Spleen (tissue), 11 donors: Measurements from ENCODE around the gene MFAP3L. TPM values are rescaled to one million over a fixed set of nuclear protein-coding genes. Genes with fewer than 3 reads are reported as not detected.
"Not testable (repeated sequence)": the region's sequence is repeated elsewhere in the genome, so short reads cannot be mapped to it uniquely, and the experiment has no call there.

Experiments
- DNase-seq: peaks from one replicate; pipeline ENCODE4 v3.0.0-alpha.2; 2020
- H3K27ac ChIP-seq, 8 donors: fragments of 200-600 bp; sonication (generic) in 7 of 8; 1 replicate in 4 of 8; 2 replicates in 4 of 8; pipeline versions ENCODE4 v1.5.0 to v1.8.0; 2016 to 2021; ENCODE audit warnings: inconsistent platforms in 4 of 8, mild to moderate bottlenecking in 4 of 8, moderate library complexity in 1 of 8
- H3K27me3 ChIP-seq, 7 donors: fragments of 200-600 bp; sonication (generic) in 6 of 7; replicated peaks in 1 of 7; 1 replicate in 4 of 7; 2 replicates in 3 of 7; pipeline versions ENCODE4 v1.5.0 to v1.8.0; 2016 to 2021; ENCODE audit warnings: inconsistent platforms in 3 of 7, mild to moderate bottlenecking in 1 of 7
- H3K36me3 ChIP-seq, 6 donors: fragments of 200-600 bp; sonication (generic) in 5 of 6; 1 replicate in 4 of 6; 2 replicates in 2 of 6; pipeline versions ENCODE4 v1.5.0 to v1.8.0; 2016 to 2021; ENCODE audit warnings: inconsistent platforms in 2 of 6
- H3K4me1 ChIP-seq, 6 donors: fragments of 200-600 bp; sonication (generic) in 5 of 6; 1 replicate in 3 of 6; 2 replicates in 3 of 6; pipeline versions ENCODE4 v1.5.0 to v1.8.0; 2016 to 2021; ENCODE audit warnings: inconsistent platforms in 3 of 6
- H3K4me3 ChIP-seq, 8 donors: fragments of 200-600 bp; sonication (generic) in 7 of 8; 1 replicate in 4 of 8; 2 replicates in 4 of 8; pipeline versions ENCODE4 v1.5.0 to v1.8.0; 2016 to 2021; ENCODE audit warnings: inconsistent platforms in 4 of 8, mild to moderate bottlenecking in 4 of 8, moderate library complexity in 2 of 8
- H3K9me3 ChIP-seq, 8 donors: fragments of 200-600 bp; sonication (generic) in 7 of 8; 1 replicate in 4 of 8; 2 replicates in 4 of 8; pipeline versions ENCODE4 v1.5.0 to v1.8.0; 2016 to 2021; ENCODE audit warnings: inconsistent platforms in 4 of 8
- POLR2A ChIP-seq, 3 donors: fragments of 450-650 bp; IDR thresholded peaks; one replicate each; pipeline ENCODE4 v1.5.1; 2017; ENCODE audit warnings: antibody characterized with exemption in 3 of 3, mild to moderate bottlenecking in 1 of 3
- POLR2AphosphoS5 ChIP-seq, 3 donors: sonication (generic); formaldehyde crosslinking; IDR thresholded peaks; one replicate each; pipeline ENCODE4 v1.5.1; 2017; ENCODE audit warnings: antibody characterized with exemption in 3 of 3
- WGBS, 5 donors: extraction: QIAGEN DNeasy Blood & Tissue Kit in 3 of 5; methylation state at CpG; one replicate each; pipeline versions ENCODE4 v1.1.5 to v1.1.7; 2013 to 2018; 5-methylcytosine and 5-hydroxymethylcytosine counted together
- intact Hi-C: fragments of 100-400 bp; cut with DNase I; formaldehyde crosslinking; loops from one replicate; pipeline ENCODE4 v1.15.0; 2023; ENCODE audit warnings: low total_unique reads
- polyA plus RNA-seq, 3 donors: library from polyadenylated mRNA; stranded (reverse); fragments of 200-250 nt; gene quantifications; one replicate each; pipeline ENCODE4 v1.2.1, GENCODE V29; 2013
- total RNA-seq, 7 donors: library from RNA; depleted of rRNA in 3 of 7; stranded (reverse); fragments of >200 nt in 3 of 7; fragmentation: NEBNext Ultra II Directional in 4 of 7; extraction: Animal tissue kit (Norgen Biotek cat#: 25700) in 4 of 7; gene quantifications; one replicate each; pipeline versions ENCODE4 v1.1.0 to v1.2.1, GENCODE V29; 2016 to 2021
- TF ChIP-seq, protein P1 (sequence below), 11 experiments: fragments of 200-600 bp in 7 of 11; fragments of 450-650 bp in 4 of 11; sonication (generic) in 4 of 11; IDR thresholded peaks in 8 of 11; conservative IDR thresholded peaks in 3 of 11; 1 replicate in 7 of 11; 2 replicates in 4 of 11; pipeline versions ENCODE4 v1.4.0 to v1.8.0; 2016 to 2021; ENCODE audit warnings: antibody characterized with exemption in 11 of 11, inconsistent platforms in 4 of 11, mild to moderate bottlenecking in 1 of 11
- donor health status: healthy with polysubstance abuse.
- donor health status: DM: no; HTN: no; CAD: no; lungs with moderate emphysema.
- donor health status: DM: no; HTN: no; CAD: no.
- donor health status: Bipolar disorder and iron deficiency.
- donor health status: healthy.
- donor health status: DM: no; HTN: no; CAD: no.
- donor health status: DM: yes; HTN: yes; CAD: no.

MFAP3L gene
- total and polyA plus RNA-seq, 10 donors, result 0.35 to 14.3 (median 5.4) TPM

DNA sequence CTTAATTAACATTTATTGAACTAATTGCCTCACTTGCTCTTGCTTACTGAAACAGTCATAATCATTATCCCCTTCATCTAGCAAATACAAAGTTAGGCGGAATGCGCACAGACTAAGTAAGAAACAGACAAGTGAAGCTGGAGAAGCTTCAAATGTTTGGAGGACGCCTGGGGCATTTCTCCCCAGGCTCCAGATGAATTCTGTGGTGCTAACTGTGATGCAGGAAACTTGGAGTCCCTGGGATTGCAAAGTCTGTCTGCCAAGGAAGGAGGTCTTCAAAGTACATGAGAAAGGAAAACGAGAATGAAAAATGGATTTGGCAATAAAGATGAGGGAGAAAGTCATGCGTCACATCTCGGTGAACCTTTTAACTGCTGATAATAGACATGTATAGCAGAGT lies 23.6 kb upstream of the MFAP3L start:
- intact Hi-C loops, result loop anchor here (5.0 kb wide), 1 partner anchor 237 kb away; no protein-coding TSS in a partner anchor
- TF ChIP-seq, protein P1, sequence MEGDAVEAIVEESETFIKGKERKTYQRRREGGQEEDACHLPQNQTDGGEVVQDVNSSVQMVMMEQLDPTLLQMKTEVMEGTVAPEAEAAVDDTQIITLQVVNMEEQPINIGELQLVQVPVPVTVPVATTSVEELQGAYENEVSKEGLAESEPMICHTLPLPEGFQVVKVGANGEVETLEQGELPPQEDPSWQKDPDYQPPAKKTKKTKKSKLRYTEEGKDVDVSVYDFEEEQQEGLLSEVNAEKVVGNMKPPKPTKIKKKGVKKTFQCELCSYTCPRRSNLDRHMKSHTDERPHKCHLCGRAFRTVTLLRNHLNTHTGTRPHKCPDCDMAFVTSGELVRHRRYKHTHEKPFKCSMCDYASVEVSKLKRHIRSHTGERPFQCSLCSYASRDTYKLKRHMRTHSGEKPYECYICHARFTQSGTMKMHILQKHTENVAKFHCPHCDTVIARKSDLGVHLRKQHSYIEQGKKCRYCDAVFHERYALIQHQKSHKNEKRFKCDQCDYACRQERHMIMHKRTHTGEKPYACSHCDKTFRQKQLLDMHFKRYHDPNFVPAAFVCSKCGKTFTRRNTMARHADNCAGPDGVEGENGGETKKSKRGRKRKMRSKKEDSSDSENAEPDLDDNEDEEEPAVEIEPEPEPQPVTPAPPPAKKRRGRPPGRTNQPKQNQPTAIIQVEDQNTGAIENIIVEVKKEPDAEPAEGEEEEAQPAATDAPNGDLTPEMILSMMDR (IDR thresholded peaks at IDR 0.05 in 8 of 11, conservative IDR thresholded peaks at IDR 0.05 in 3 of 11), result no peak
- no peak for TF ChIP-seq POLR2AphosphoS5 (IDR thresholded peaks at IDR 0.05)
- H3K9me3 ChIP-seq, result no peaks in the 10 kb centered on the region
- H3K27me3 ChIP-seq, result peaks cover 0 to 9% (median 0%) of the 10 kb centered on the region in 7 donors
- H3K36me3 ChIP-seq, result no peaks in the 10 kb centered on the region
- 77 to 87% (median 81%) methylated on average over 6 of the region's 6 CpGs for WGBS, 5 donors
- no peaks in the 10 kb centered on the region for H3K4me1 ChIP-seq
- no peak overlapping the region for H3K27ac ChIP-seq
- H3K4me3 ChIP-seq, result no peak overlapping the region
- no peak for DNase-seq

DNA sequence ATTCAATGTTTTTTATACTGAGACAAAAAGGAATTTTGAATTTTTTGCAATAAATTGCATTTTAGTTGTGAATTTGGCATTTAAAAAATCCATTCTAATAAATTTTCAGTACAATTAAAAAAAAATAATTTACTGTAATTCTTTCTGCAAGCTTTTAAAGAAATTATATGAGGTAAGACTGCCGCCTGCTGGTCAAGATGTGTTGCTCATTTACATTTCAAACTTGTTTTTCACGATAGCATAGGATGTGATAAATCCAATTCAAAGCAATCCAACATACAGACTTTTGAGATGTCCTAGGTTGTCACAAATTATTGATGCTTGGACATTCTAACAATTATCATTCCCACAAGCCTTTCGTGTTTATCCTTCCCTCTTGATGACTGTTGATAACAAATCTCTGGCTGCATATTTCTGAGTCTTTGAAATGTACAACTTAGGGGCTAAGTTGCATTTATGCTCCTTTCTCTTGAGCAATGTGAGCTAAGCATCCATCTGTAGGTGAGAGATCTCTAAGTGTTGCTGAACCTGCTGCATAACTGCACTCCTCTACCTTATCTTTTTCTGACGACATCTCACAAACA lies 21.7 kb upstream of the MFAP3L start:
- Histone ChIP-seq H3K9me3 (no peaks in the 10 kb centered on the region), H3K4me3 (no peak overlapping the region), H3K4me1 (no peaks in the 10 kb centered on the region), H3K36me3 (no peaks in the 10 kb centered on the region), H3K27me3 (peaks cover 0 to 9% (median 0%) of the 10 kb centered on the region in 7 donors), H3K27ac (no peak overlapping the region)
- 19 to 26% (median 23%) methylated on average over 4 of the region's 4 CpGs for WGBS, 5 donors
- TF ChIP-seq POLR2A (IDR thresholded peaks at IDR 0.05), result no peak
- TF ChIP-seq, protein P1 (IDR thresholded peaks at IDR 0.05 in 8 of 11, conservative IDR thresholded peaks at IDR 0.05 in 3 of 11), result peak; percentile 39 to 80 (median 72)
- intact Hi-C loops, result loop anchor here (5.0 kb wide), 1 partner anchor 236 kb away; no protein-coding TSS in a partner anchor
- DNase-seq, result no peak

DNA sequence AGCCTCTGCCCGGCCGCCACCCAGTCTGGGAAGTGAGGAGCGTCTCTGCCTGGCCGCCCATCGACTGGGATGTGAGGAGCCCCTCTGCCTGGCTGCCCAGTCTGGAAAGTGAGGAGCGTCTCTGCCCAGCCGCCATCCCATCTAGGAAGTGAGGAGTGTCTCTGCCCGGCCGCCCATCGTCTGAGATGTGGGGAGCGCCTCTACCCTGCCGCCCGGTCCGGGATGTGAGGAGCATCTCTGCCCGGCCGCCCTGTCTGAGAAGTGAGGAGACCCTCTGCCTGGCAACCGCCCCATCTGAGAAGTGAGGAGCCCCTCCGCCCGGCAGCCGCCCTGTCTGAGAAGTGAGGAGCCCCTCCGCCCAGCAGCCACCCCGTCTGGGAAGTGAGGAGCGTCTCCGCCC lies 20.0 kb upstream of the MFAP3L start:
- H3K9me3 ChIP-seq, DNase-seq, H3K27ac ChIP-seq, H3K4me1 ChIP-seq, H3K4me3 ChIP-seq, H3K36me3 ChIP-seq, H3K27me3 ChIP-seq: not testable (repeated sequence)
- WGBS, 5 donors, result 93 to 100% (median 98%) methylated on average over 8 to 22 of the region's 24 CpGs
- intact Hi-C loops, result loop anchor here (5.0 kb wide), 1 partner anchor 234 kb away; no protein-coding TSS in a partner anchor

DNA sequence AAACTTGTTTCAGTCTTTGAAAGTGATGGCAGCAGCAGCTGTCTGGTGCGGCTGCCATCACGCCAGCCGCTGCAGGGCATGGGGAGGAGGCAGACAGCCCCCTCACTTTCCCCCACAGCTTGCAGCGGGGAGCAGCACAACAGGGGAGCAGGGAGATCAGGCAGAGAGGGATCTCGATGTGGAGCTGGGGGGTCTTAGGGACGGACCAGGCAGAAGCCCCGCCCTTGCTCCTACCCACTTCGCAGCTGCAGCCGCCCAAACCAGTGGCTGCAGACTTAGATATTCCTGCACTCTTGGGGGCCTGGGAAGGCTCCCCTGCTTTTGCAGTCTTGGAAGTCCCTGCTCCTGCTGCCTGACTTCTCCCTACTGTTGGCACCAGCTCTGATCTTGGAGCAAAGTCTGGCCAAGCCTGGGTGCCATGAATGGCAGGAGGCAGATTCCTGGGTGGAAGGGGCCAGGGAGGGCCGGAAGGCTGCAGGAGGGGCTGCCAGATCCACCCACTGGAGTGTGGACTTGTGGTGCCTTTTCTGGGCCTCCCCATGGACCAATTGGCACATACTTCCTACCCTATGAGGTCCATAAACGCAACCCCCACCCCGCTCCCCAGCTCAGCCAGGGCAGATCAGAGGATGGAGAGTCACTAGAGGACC lies 14.0 kb upstream of the MFAP3L start:
- no peaks in the 10 kb centered on the region for H3K27me3 ChIP-seq
- H3K36me3 ChIP-seq, result no peaks in the 10 kb centered on the region
- WGBS, 5 donors, result 82 to 91% (median 89%) methylated on average over 8 to 12 of the region's 12 CpGs
- H3K4me3 ChIP-seq, result no peak overlapping the region
- no peak overlapping the region for H3K27ac ChIP-seq
- no peak for TF ChIP-seq POLR2A (IDR thresholded peaks at IDR 0.05)
- TF ChIP-seq, protein P1 (IDR thresholded peaks at IDR 0.05 in 8 of 11, conservative IDR thresholded peaks at IDR 0.05 in 3 of 11), result no peak
- TF ChIP-seq POLR2AphosphoS5 (IDR thresholded peaks at IDR 0.05), result no peak
- DNase-seq, result no peak
- intact Hi-C loops, result no loop called here
- H3K9me3 ChIP-seq, result no peaks in the 10 kb centered on the region
- H3K4me1 ChIP-seq, result no peaks in the 10 kb centered on the region
